HTR-8/SVneo (cell line): ENCODE measurements around the gene VCP.
A peak's percentile ranks its signal among the peaks of the same experiment; 100 is the strongest.

Experiments
- DNase-seq: peaks from one replicate; pipeline ENCODE4 v3.0.0; 2011; ENCODE audit warnings: low spot score, mixed read lengths; ENCODE audit not compliant: insufficient read length
- FAIRE-seq: peaks from 2 replicates; lab custom pipeline; 2011; peaks lifted over from hg19 to GRCh38; lab: Jason Lieb, UNC

VCP gene

DNA sequence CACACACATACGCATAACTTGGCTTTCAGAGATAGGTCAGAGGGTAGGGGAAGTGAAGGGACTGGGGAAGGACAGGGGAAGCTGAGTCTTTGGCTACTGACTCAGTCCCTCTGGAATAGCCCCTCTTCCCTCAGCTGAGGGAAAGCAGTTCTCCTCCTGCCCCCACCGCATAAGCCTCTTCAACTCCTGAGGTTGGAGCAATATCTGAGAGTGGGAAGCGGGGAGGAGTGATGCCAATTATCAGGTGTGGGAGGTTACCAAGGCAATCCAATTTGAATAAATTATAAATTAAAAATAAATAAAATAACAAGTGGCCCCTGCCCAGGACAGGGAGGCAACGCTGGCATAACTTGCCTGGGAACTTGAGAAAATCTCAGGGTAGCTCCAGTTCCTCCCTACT lies 32.2 kb upstream of the VCP start:
- DNase-seq (no peak), FAIRE-seq (no peak)

- no peak for FAIRE-seq
Observed at GRCh38 chr9:35103660-35104191, 31.3 kb upstream of the VCP start.

DNA sequence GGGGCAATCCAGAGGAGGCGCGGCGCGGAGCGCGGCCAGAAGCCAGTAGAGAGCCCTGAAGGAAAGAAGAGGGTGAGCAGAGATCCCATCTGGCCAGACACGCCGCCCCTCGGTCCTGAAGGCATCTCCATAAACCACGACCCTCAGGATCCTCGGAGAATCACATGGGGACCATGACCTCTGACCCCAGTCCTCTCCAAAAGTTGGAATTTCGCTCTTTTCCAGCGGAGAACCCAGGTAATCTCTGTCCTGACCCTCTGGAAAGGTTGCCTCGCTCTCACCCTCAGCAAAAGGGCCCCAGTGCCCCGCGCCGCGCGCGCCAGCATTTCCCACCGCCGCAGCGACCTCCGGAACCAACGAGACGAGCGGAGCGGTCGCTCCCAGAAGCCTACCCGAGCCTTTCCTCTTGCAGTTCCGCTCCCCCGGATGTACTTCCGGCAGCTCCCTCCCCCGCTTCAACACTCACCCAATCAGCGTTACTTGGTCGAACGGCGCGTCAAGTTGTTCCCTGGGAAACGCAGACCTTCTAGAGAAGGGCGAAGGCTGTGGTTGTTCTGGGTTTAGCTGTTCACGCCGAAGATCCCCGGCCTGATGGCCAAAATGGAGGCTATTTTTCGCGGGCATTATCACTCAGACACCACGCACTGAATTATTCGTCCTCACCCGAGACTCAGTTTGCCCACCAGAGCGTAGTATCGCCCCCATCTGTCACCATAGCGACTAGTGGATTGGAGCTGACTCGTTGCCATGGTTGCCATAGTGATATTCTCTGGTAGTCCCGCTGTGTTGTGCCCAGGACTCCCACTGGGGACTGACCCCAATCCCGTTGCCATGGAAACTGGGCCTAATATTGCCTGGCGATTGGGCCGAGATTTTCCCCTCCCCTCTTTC lies 30.6 kb upstream of the VCP start, which contains the start of gene STOML2:
STOML2 (minus strand) TSS at position 363 of the 891 bp plus-strand sequence; CDS start at position 326, 37 bp downstream.
- peak; percentile 52 for FAIRE-seq
- DNase-seq = peak; percentile 74

More at GRCh38 chr9:35103660-35104191, 31.3 kb upstream of the VCP start:
- no peak for DNase-seq

GRCh38 chr9:35102465-35102768 lies 30.0 kb upstream of the VCP start:
- DNase-seq (no peak), FAIRE-seq (no peak)

- FAIRE-seq = no peak
- no peak for DNase-seq
Observed at GRCh38 chr9:35097573-35097972, 25.1 kb upstream of the VCP start.

DNA sequence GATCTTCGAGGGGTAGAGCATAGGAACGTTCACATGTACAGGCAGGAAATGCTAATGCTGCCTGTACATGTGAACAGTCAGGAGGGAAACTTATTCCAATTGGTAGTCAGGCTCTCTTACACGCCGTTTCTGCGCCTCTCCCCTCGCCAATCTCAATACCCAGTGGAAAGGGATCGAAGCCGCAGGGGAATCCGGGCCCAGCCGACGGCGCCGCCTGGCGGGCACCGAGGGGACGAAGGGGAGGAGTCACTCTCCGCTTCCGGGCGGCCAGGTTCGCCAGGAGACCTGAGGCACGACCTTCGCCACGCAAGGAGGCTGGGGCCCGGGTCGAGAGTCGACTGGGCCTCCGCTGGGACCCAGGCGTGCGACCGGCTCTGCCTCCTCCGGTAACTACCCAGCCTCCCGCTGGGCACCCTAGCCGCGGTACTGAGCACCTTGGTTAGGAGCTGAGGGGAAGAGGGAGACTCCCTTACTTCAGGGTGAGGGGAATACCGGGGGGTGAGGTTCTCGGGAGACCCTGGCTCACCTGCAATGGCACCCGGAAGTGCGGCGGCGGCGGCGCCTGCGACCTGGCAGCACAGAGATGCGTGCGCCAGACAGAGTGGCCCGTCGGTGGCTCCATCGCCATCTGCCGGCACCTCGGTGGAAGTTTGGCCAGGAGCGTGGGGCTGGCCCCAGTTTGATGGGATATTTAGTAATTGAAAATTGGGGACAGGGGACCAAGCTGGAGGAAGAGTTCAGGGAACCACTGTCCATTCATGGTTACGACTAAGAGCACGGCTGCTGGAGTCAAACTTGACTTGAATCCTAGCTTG lies 23.8 kb upstream of the VCP start, which contains the start of gene PIGO:
PIGO (minus strand) TSS at position 557 of the 815 bp plus-strand sequence. CDS start 1,026 bp downstream, outside the sequence.
- peak; percentile 70 for DNase-seq
- FAIRE-seq = peak; percentile 54

GRCh38 chr9:35091536-35091935 lies 19.1 kb upstream of the VCP start:
- FAIRE-seq (no peak), DNase-seq (no peak)

DNA sequence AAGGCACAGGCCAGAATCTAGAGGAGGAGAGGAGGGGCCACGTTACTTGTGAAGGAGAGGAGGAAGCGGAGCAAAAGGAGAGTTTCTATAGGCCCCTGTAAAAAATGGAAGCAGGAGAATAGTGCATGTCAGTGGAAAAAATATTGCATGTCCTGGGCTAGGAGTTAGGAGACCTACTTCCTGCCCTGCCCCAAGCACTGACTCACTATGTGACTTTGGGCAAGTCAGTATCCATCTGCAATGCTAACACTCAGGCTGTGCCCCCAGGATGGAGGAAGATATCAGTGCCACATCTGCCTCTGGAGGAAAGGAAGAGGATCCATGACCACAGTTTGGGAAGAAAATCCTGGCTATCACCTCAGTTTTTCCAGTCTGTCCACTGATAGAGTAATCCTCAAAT lies 17.0 kb upstream of the VCP start:
- DNase-seq (no peak), FAIRE-seq (no peak)

GRCh38 chr9:35085078-35085477 lies 12.7 kb upstream of the VCP start:
- FAIRE-seq (no peak), DNase-seq (no peak)

DNA sequence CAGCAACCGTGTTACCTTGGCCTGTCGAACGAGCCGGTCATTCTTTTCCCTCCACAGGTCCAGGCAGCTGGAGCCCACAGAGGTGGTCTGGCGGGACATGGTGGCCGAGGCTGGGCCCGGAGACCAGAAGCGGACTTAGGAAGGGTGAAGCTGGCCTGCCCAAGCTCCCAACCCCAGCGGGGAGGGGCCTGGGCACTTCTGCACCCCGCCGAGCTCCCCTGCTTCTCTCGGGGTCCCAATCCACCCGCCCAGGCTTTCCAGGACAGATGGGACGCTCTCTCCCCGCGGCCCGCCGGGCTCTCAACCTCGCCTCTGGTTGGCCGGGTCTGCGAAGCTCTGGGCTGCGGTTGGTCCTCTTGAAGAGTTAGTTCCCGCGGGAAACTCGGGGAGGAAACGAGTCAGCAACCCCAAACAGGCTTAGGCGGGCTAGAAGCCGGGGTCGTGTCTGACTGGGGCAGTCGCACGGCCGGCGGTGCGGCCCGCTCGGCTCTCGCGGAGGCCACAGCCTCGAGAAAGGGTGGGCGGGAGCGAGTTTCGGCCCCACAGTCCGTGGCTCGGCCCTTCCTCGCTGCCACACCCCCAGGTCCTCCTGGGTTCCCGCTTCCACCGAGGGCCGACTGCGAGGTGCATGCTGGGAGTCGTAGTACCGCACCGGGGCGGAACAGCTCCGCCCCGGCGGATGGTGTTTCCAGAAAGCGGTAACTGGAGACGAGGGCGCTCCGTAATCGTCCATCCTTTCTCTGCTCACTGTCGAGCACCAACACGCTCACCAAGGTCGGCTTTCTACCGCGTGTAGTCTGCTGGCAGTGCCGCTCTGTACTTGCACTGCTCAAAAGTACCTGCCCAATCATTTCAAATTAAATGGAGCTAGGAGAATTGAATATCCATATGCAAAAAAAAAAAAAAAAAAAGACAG lies 7.3 kb upstream of the VCP start, which contains the start of gene FANCG:
FANCG (minus strand) TSS at position 517 of the 916 bp plus-strand sequence; CDS start at position 99, 418 bp downstream.
- DNase-seq (peak; percentile 81), FAIRE-seq (no peak)

DNA sequence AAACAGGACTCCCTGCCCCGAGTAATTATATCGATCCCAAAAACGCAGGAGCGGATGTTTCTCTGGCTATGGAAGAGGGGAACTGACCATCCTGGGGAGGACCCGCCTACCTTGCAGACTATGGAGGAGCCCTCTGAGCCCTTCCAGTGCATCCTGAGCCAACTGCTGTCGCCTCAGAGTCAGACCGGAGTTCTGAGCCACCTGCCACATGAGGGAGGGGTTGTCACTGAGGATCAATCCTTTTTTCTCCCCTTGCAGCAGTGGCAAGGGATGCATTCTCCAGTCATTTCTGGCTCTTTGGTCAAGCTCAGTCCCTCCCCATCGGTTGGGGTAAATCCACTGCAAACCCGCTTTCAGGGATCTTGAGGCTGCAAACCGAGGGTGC lies 6.6 kb upstream of the VCP start:
- FAIRE-seq = no peak
- no peak for DNase-seq

GRCh38 chr9:35078066-35078465 lies 5.6 kb upstream of the VCP start:
- no peak for FAIRE-seq
- no peak for DNase-seq

GRCh38 chr9:35076848-35077247 lies 4.4 kb upstream of the VCP start:
- no peak for FAIRE-seq
- no peak for DNase-seq

GRCh38 chr9:35075358-35075757 lies 2.9 kb upstream of the VCP start:
- DNase-seq = no peak
- no peak for FAIRE-seq

- DNase-seq = no peak
- no peak for FAIRE-seq
Observed at GRCh38 chr9:35074791-35075190, 2.4 kb upstream of the VCP start.

DNA sequence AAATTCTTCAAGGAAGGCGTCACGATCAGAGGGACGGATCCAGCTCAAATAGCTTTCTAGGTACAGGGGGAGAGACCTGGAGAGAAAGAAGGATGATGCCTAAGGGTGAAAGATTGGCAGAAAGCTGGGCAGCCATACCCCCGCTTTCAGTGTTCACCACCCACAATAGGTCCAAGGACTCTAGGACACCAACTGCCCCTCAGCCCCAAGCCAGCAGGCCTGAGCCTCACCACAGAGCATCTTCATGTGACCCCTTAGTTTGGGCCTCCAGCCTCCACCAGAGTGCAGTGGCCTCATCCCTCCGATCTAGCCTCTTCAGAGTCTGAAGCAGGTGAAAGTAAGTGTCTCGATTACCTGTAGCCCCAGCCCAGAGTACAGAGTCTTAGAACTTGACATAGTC lies 1.7 kb upstream of the VCP start:
- FAIRE-seq (no peak), DNase-seq (no peak)

- no peak for FAIRE-seq
- no peak for DNase-seq
Observed at GRCh38 chr9:35073279-35073612, 821 bp upstream of the VCP start.

DNA sequence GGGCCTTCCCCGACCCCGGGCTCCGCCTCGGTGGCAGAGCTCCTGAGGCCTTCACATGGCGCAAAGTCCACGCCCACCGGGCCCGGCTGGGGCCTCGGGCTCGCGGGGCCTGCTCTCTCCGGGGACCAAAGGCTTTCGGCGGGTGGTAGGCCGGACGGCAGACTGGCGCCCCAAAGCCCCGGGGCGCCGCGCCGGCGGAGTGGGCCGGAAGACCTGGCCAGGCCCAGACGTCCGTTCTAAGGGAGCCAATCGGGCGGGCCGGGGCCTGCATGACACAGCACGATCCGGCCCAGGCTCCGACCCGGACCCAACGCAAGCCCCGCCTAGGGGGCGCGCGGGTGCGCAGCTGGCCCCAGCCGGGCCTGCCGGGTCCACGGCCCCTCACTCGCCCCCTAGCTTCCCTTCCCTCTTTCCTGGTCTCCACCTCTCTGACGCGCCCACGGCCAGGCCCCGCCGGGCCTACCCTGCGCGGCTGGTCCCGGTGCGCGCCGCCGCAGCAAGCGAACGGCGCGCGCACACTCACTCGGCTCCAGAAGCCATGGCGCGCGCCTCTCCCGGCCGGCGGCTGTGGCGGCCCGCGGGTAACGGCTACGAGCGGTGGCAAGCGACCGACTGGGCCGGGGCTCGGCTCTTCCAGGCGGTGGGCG lies 488 bp downstream of the VCP start:
- DNase-seq (peak; percentile 51), FAIRE-seq (no peak)
